Posterior cingulate gyrus (tissue), 11 donors: ENCODE data around the gene MCTP2.

Experiments used
- DNase-seq, 10 donors: peaks; one replicate each; pipeline versions ENCODE4 v3.0.0 to v3.0.0-alpha.2; 2020 to 2021; ENCODE audit warnings: mixed read lengths in 3 of 10
- intact Hi-C: fragments of 100-400 bp; cut with DNase I; formaldehyde crosslinking; loops from one replicate; pipeline ENCODE4 v1.15.1; 2023

MCTP2 gene, protein sequence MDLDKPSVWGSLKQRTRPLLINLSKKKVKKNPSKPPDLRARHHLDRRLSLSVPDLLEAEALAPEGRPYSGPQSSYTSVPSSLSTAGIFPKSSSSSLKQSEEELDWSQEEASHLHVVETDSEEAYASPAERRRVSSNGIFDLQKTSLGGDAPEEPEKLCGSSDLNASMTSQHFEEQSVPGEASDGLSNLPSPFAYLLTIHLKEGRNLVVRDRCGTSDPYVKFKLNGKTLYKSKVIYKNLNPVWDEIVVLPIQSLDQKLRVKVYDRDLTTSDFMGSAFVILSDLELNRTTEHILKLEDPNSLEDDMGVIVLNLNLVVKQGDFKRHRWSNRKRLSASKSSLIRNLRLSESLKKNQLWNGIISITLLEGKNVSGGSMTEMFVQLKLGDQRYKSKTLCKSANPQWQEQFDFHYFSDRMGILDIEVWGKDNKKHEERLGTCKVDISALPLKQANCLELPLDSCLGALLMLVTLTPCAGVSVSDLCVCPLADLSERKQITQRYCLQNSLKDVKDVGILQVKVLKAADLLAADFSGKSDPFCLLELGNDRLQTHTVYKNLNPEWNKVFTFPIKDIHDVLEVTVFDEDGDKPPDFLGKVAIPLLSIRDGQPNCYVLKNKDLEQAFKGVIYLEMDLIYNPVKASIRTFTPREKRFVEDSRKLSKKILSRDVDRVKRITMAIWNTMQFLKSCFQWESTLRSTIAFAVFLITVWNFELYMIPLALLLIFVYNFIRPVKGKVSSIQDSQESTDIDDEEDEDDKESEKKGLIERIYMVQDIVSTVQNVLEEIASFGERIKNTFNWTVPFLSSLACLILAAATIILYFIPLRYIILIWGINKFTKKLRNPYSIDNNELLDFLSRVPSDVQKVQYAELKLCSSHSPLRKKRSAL

DNA sequence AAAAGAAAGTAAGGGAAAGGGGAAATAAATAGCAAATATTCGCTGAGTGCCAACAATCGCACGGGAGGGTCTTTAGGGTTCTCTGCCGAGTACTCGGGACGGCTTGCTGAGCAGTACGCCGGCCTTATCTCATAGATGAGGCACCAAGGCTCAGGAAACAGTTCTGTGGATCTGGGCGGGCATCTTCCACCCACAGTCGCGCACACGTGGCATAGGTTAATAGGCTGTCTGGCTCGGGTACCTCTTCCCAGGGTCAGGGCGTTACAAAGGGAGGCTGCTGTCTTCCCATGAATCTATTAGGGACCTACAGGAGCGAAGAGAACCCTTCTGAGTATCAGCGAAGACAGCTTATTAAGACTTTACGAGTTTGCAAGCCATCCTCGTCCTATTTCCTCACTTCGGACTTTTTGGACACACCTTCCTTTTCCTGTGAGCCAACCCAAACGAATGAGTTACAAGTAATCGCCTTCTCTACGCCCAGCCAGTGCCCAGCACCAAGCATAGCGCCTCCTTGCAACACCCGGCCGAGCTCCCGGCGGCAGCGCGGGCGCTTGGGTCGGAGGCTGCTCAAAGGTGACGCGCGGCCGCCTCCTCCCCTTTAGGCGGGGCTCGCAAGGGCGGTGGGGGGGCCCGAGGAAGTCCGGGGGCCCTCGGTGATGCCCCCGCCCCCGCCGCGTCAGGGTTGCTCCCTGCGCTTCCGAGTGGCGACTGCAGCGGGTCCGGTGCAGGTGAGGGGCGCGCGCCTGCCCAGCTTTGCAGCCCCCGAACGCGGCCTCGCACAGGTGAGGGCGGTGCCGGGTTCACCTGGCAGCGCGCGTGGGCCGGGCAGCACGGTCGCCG lies at the start of gene MCTP2:
Gene MCTP2 (plus strand): TSS at position 679 of the 840 bp plus-strand sequence. CDS start 66,705 bp downstream, outside the sequence.
- DNase-seq, result peak in 3 of 10 donors; percentile 7 to 74 (median 64)
- intact Hi-C loops, result no loop called here

DNA sequence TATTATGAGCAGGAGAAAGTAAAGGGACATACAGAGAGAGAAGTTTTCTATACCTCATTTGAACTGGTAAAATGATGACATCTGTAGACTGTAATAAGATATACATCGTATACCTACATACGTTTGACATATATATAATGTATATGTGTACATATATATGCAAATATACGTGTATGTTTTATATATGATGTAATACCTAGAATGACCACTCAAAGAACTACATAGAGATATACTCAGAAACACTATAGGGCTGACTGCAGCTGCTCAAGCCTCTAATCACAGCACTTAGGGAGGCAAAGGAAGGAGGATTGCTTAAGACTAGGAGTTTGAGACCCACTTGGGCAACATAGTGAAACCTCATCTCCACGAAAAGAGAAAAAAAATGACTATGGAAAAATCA lies 48.5 kb upstream of the MCTP2 start:
- no peak for DNase-seq
- intact Hi-C loops, result no loop called here

DNA sequence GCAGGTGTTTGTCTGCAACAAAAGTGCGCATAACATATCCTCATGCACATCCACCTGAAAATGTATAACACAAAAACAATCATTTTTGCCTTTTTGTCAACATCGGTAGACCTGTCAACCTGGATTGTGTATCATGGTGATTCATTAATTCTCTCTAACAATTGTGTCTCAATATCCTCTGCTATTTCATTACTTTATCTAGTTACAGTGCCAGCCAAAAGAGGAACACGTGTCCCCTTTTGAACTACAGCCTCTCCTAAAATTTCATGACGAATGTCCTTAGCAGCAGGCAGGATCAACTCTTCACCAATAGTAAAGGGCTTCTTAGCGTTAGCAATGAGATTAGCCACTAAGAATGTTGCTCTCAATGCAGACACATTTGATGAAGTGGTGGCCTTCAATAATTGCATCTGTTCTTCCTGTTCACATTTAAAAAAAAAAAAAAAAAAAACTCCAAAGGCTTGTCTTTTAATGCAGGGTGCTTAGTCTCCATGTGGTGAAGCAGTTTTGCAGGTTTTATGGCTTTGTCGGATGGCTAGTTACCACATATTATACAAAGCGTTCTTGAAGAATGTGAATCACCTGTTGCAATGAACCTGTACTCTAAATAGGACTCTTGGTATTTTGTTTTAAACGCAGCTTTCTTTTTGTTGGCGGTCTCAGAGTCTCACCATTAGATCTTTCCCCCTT lies 45.7 kb upstream of the MCTP2 start:
- intact Hi-C loops, result no loop called here
- DNase-seq, result no peak

DNA sequence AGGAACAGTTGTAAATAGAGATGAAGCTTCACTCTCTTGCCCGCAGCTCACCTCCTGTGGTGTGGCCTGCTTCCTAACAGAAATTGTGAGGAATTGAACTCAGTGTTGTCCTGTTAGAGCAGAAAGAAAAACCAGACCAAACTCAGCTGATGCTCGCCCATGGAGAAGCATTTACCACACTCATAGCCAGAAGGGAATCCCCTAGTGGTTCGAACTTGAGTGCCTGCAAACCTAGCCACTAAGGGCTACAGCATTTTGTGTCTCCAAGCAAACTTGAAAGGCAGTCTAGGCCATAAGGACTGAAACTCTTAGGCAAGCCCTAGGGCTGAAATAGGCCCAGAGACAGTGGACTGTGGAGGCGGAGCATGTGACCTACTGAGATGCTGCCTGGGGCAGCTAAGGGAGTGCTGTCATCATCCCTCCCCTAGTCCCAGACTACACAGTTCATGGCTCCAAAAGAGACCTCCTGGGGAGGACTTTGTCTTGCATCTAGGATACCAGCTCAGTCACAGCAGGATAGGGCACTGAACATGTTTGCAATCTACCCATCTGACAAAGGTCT lies 44.5 kb upstream of the MCTP2 start:
- DNase-seq, result no peak
- intact Hi-C loops, result no loop called here

DNA sequence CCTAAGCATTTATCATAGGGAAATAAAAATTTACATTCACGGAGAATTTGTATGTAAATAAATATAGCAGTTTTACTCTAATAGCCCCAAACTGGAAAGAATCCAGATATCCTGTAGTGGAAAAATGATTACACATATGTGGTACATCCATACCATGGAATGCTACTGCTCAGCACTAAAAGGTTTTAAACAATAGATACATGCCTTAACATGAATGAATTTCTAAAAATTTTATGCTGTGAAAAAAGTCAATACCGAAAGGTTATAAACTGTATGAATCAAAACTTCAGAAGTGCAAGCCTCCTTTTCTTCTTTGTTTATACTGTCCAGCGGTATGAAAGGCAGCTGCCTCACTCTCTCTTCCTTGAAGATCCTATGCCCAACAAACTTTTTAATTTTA lies 37.5 kb upstream of the MCTP2 start:
- no peak for DNase-seq
- intact Hi-C loops, result no loop called here

DNA sequence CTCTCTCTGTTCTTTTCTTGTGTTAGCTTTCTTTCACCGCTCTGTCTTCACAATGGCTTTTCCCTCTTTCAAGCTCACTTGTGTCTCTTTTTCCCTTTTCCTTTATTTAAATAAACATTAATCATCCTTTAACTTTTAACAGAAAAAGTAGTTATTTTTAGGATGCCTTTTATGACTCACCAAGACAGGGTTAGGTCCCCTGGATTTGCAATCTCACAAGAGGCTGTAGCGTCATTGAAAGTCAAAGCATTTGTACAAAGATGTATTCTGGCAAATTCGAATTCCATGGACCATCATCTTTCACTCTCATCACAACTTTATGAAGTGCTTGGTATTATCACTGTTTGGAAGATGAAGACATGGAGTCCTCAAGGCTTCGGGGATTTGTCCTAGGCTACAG lies 34.8 kb upstream of the MCTP2 start:
- intact Hi-C loops, result no loop called here
- no peak for DNase-seq

DNA sequence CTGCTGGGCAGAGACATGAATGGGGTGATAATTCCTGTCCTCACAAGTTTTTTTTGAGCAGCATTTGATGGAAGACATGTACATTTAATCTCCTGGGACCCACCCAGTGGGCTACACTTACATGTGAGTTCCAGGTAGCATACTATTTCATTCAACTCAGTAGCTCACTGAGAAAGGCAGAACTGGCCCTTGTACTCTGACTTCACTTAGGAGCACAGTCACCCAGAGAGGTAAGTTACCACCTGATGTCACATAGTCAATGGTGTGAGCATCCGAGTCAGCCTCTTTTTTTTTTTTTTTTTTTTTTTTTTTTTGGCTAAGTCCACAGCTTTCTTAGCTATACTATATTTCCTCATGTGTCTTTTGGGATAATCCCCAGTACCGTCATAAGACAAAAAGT lies 32.7 kb upstream of the MCTP2 start:
- intact Hi-C loops, result no loop called here
- no peak for DNase-seq

DNA sequence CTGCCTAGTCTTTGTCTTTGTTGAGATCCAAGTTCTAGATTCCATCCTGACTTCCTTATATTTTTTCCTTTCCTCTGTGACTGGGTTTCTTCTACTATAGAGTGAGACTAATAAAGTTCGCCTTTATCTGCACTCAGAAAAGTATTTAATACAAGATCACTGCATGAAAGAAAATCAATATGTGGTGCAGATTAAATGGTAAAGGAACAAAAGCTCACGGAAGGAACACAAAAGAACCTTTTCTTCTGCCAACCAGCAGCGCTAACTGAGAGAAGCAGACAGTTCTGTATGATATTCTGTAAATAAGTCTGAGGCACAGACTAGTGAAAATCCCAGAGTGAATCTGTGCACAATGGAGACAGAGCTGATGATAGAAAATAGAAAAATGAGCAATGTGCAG lies 31.6 kb upstream of the MCTP2 start:
- no peak for DNase-seq
- intact Hi-C loops, result no loop called here

DNA sequence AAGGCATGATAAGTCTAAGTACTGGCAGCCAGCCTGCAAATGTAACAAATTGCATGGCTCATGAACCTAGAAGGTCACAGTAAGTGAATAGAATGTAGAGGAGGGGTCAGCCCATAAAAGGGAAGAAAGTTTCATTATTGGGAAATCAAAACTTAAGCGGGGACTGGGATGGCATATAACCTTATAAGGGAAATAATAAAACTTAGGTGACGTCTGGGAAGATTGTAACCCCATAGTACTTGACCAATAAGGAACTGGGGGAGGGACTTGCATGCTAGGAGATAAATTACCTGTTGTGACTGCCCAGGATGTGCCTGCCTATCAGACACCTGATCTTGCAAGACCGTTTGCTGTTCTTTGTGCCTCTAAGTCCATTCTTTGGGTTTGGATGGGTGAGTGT lies 28.1 kb upstream of the MCTP2 start:
- intact Hi-C loops, result no loop called here
- no peak for DNase-seq

DNA sequence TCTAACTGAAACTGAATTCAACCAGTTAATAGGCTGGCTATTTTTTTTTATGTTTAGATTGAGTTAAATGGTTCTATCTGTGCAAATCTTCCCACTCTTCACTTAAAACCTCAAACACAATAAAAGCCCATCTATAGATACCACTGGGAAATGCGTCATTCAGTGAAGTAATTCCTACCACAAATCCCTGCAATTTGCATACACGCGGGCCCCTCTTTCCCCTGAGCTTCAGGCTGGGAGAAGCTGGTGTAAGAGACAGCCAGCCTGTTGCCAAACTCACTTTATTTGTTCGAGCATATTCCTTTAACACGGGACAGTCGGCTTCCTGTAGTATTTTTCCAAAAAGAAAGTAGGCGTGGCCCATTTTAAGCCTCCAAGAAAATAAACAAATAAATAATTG lies 26.0 kb upstream of the MCTP2 start:
- intact Hi-C loops, result no loop called here
- no peak for DNase-seq

DNA sequence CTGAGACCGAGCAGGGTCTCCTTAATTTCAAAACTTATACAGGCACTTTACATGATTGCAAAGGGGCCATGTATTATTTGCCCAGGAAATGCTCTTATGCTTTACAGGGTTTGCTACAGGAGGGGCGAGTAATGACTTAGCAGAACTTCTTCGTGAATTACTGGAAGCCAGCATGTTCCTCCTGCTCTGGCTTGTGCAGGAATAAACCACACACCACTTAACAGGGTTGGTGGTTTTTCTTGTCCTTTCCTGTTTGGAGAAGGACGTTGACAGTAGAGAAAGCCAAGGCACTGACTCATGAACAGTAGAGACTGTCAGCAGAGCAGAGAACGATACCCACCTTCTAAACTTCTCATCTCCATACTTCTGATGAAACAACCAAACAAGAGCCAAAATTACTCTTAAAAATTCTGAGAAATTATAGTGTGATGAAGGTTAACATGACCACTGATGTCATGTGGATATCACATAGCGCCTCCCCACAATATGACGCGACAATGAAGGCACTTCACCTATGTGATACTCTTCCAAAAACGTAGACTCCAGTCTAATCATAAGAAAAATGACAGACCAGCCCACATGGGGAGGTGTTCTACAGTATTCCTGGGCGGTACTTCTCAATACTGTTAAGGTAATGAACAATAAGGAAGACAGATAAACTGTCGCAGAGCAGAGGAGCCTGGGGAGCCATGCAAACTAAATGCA lies 24.7 kb upstream of the MCTP2 start:
- no peak for DNase-seq
- intact Hi-C loops, result no loop called here

DNA sequence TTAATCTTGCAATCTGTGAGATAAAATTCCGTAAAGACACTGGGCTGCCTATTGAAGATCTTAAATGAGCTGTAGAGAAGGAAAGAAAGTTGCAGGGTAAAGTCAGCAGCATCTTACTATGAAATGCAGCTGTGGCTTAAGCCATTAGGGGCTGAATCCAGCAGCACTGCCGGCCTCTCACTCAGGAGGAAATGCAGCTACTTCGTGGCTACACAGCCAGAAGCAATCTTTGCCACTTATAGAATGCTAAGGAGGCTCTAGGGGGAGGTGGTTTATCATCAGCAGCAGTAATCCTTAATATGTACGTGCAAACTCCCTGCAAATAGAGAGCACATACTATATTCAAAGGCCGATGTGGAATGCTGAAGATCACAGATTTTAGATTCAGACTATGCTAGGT lies 19.1 kb upstream of the MCTP2 start:
- DNase-seq, result no peak
- intact Hi-C loops, result no loop called here

DNA sequence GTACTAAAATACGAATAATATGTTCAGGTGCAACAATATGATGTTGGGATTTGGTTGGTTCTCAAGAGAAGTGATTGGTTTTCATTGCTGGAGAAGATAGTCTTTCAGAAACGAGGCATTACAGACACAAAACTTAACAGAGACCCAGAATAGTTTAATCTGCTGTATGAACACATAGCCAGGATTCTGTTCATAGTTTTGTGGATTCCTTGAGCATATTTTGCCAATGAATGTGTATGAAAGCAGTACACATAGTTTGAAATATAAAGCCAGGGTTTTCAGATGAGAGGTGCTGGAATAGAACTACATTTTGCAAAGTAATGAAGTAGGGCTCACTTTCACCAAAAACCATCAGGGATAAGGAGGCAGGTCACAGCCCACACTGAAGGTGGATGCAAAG lies 5.7 kb upstream of the MCTP2 start:
- no peak for DNase-seq
- intact Hi-C loops, result no loop called here

DNA sequence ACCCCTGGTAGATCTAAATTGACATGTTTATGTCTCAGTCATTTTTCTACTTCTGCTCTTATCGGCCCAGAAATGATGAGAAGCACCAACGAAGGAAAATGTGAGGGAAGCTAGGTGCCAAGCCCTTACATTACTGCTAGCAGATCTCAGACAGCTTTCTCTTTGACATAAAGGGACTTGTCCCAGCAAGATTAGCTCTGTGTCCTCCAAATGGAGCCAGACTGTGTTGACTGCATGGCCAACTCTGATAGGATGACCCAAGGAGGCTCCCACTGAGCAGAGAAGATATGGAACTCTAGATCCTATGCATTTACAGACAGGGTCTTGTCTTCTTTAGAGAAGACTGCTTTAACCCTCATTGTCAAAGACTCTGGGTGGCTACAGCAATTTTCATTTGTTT lies 2.8 kb upstream of the MCTP2 start:
- intact Hi-C loops, result no loop called here
- no peak for DNase-seq

DNA sequence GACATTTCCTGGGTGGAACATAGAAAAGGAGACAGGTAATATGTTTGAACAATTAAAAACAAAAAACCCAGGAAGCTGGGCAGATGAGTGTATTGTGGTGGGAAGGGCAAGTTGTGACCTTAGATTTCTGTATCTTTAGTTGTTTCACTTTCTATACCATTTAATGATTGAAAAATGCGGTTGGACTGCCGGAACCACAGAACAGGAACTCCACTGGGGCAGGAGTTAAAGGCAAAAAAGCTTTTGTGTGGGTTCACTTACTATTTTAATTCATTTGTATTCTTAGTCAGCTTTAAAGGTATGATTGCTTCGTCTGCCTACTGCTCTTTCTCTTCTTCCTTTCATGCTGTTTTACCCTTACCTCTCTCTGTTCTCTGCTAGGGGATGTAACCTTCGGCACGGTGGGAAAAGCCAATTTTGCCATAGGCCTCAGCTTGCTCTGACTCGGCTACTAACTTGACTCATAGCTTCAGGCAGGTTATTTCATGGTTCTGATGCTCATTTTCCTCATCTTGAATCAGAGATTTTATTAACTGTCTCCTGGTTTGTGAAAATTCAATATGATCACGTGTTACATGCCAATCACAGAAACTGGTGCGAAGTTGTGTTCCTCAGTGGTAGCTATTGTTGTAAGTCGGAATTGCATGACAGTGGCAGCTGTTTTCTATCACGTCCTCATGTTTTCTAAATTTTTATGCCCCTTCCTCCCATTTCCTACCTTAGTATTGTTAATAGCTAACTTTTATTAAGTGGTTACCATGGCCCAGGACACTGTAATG lies 1.6 kb upstream of the MCTP2 start:
- intact Hi-C loops, result no loop called here
- DNase-seq, result no peak

DNA sequence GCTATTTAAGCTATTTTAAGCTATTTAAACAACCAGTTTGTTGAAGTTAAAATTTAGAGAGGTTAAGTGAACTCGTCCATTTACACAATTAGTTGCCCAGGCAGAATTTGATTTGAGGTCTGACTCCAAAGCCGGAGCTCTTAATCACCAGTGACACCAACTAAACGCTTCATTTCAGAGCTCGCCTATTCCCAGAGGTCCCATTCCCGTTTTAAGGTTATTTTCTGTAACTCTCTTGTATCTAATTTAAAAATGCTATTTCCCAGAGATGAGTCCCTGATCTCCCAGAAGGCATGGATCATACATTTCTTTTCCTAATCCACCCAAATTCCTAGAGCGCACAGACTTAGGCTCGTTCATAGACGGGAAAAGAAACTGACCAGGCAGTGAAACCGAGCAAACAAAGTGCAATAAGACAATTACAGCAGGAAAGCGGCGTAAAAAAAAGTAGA lies 904 bp upstream of the MCTP2 start:
- intact Hi-C loops, result no loop called here
- DNase-seq, result no peak

DNA sequence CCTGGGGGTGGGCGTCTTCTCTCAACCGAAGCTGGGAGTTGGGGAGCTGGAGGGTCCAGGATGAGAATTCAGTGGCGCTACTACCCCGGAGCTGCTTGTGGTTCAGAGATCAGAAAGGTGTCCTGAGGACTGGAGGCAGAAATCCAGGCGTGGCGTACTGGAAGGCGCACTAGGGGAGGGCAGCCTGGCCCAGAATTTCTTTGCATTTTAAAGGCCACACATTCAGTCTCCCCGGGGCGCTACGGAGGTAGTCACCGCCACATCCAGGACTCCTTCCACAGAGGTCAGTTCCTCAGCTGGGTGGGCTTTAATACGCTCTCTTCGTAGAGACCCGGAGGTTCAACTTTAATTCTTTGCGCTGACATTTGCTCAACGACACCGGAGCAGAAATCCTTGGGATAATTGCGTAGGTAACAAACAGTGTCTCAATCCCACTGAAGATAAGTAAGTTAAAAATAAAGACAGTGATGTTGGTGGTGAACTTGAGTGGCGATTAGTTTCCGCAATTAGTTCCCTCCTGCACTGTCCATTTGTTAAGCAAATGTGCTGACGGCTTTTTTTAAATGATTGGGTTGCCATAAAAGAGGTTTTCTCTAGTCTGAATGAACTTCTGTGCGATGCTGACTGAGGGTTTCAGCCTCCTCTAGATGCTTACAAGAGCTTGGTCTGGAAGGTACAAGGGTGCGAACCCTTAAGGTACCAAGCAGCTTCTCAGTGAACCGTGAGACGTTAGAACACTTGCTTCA lies 535 bp downstream of the MCTP2 start:
- DNase-seq, result peak in 1 of 10 donors; percentile 69
- intact Hi-C loops, result no loop called here

DNA sequence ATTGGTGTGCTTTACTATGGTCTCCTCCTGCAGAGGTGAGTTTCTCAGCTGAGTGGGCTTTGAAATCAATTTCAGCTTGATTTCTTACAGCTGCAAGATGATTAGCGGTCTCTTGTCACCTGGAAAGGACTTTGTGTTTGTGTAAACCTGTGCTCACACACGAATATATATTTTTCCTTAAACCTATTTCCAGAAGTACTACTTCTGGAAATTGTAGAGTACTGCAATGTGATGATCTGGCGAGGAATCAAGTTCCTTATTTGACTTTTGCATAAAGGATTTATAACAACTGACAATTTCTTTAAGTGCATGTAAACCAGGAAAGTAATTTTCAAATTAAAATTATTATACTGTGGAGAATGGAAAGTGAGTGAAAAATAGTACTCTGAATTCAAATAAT lies 2.1 kb downstream of the MCTP2 start:
- intact Hi-C loops, result no loop called here
- no peak for DNase-seq
